ENCODE results near the gene PTPRZ1. TPM values are rescaled to one million over a fixed set of nuclear protein-coding genes. Genes with fewer than 3 reads are reported as not detected.

PTPRZ1 gene
- total and polyA plus RNA-seq, 2 of the 8 experiments (the other 6 are each of a cell fraction or from before 2014, with no cell fraction given), result 112 to 135 TPM

GRCh38 chr7:121941830-121942229, 68.9 kb downstream of the PTPRZ1 start:
- POLR2A ChIA-PET (ENCODE audit: partially characterized antibody), result interaction anchor here (0.9 to 4.9 kb wide), 3 partner anchors 11 to 36 kb away, joined by 3 to 35 read pairs (median 4); no protein-coding TSS in a partner anchor

More at GRCh38 chr7:121941830-121942229, 68.9 kb downstream of the PTPRZ1 start:
- no peaks in the 10 kb centered on the region for H4K20me1 ChIP-seq (replicated peaks in 1 of 2; ENCODE audit: control insufficient read depth in 1 of 2, insufficient read depth in 2 of 2, low read length in 2 of 2)
- H2BK120ac ChIP-seq (replicated peaks; ENCODE audit: low read depth, low read length), result no peak overlapping the region
- H3K4ac ChIP-seq (replicated peaks; ENCODE audit: insufficient read length, low read depth, low read length), result no peak overlapping the region
- peaks cover 0 to 65% of the 10 kb centered on the region in 2 experiments; a peak in 3 of 4 replicates for H3K79me2 ChIP-seq (ENCODE audit: control insufficient read depth in 1 of 2, insufficient read depth in 2 of 2, low read length in 2 of 2)
- 72% methylated on average over 2 of the region's 2 CpGs; no CpG with 5 or more reads in 1 of the 2 experiments for WGBS, 2 experiments (ENCODE audit: extremely low coverage in 1 of 2, insufficient coverage in 1 of 2, insufficient read length in 1 of 2, insufficient replicate concordance in 2 of 2, low coverage in 1 of 2, low lambda C conversion rate in 2 of 2, missing lambda C conversion rate in 1 of 2)
- H2AK5ac ChIP-seq (ENCODE audit: low read depth, low read length), result no peak overlapping the region
- H4K8ac ChIP-seq (ENCODE audit: extremely low read depth, insufficient read depth, low read length), result no peak overlapping the region
- no peak overlapping the region for H3K18ac ChIP-seq (ENCODE audit: extremely low read depth, low read length)
- H3K9ac ChIP-seq (replicated peaks in 1 of 4; ENCODE audit: extremely low read depth in 1 of 4, low read depth in 3 of 4, low read length in 3 of 4), result no peak overlapping the region
- H3K27ac ChIP-seq (ENCODE audit: low read depth, low read length), result no peak overlapping the region
- TF ChIP-seq CEBPB (IDR thresholded peaks at IDR 0.05; ENCODE audit: low read depth, low read length), result 0 out of 2 replicates have a peak, but pooled peaks have one; percentile 23
- TF ChIP-seq SIN3A (conservative IDR thresholded peaks at IDR 0.05 in 1 of 2, IDR thresholded peaks at IDR 0.05 in 1 of 2; ENCODE audit: low read depth in 1 of 2, low read length in 2 of 2), result no peak
- no peak overlapping the region; the same call in 1 of the 2 replicates for H2BK20ac ChIP-seq (ENCODE audit: low read length)
- no peak overlapping the region for H2BK15ac ChIP-seq (ENCODE audit: low read length)
- no peak overlapping the region for H3K14ac ChIP-seq (ENCODE audit: insufficient read length)
- no peak overlapping the region for H2AFZ ChIP-seq (ENCODE audit: low read length)
- H3K23me2 ChIP-seq (ENCODE audit: low read depth, low read length), result no peaks in the 10 kb centered on the region; the same call in 1 of the 2 replicates
- no peaks in the 10 kb centered on the region for H3K9me3 ChIP-seq (ENCODE audit: insufficient read depth in 2 of 2, low read depth in 1 of 2, low read length in 1 of 2)
- H3K36me3 ChIP-seq (ENCODE audit: control insufficient read depth in 2 of 4, insufficient read depth in 4 of 4, low read length in 3 of 4), result no peaks in the 10 kb centered on the region; a peak in 1 of 8 replicates
- H4K5ac ChIP-seq (ENCODE audit: insufficient read length, low read depth, low read length), result peak overlapping the region; percentile 81
- no peak for FAIRE-seq
- no peak overlapping the region for H3K4me3 ChIP-seq (ENCODE audit: extremely low read depth in 1 of 4, insufficient read depth in 2 of 4, low read depth in 3 of 4, low read length in 4 of 4)
- no peak overlapping the region; the same call in 1 of the 2 replicates for H2BK12ac ChIP-seq (ENCODE audit: low read depth, low read length)
- no peak for DNase-seq (ENCODE audit: low read depth in 1 of 2, low spot score in 2 of 2)
- no peaks in the 10 kb centered on the region for H3K79me1 ChIP-seq (ENCODE audit: low read depth, low read length)
- no peak overlapping the region for H3K56ac ChIP-seq (replicated peaks; ENCODE audit: insufficient read length, low read depth, low read length)
- peaks cover 8 to 39% (median 25%) of the 10 kb centered on the region in 4 experiments; a peak in 6 of 7 replicates for H3K4me1 ChIP-seq (replicated peaks in 1 of 4; ENCODE audit: control insufficient read depth in 3 of 4, insufficient read depth in 4 of 4, low read length in 3 of 4)
- CTCF ChIA-PET (ENCODE audit: partially characterized antibody), result interaction anchor here (1.6 to 2.0 kb wide), 2 partner anchors 18 to 52 kb away, joined by 3 to 7 read pairs; no protein-coding TSS in a partner anchor
- peak overlapping the region; percentile 22; the same call in 1 of the 2 replicates for H2BK5ac ChIP-seq (ENCODE audit: low read depth, low read length)
- H3K4me2 ChIP-seq (ENCODE audit: insufficient read depth in 1 of 2, low read depth in 2 of 2, low read length in 2 of 2), result no peak overlapping the region; a peak in 1 of 4 replicates
- H3K27me3 ChIP-seq (replicated peaks in 1 of 4; ENCODE audit: control insufficient read depth in 3 of 4, extremely low read depth in 1 of 4, insufficient read depth in 3 of 4, low read length in 3 of 4), result no peaks in the 10 kb centered on the region
- H3K23ac ChIP-seq (ENCODE audit: insufficient read length), result no peak overlapping the region
- H4K91ac ChIP-seq (replicated peaks; ENCODE audit: insufficient read length, low read length), result peak overlapping the region; percentile 79

Data from H1 (cell line).